HG03520 (cell line): ENCODE measurements around the gene KCNQ1.

Source experiments
- ATAC-seq: cut with Tn5 transposase; IDR thresholded peaks from one replicate; pipeline ENCODE4 v1.9.1; 2021; ENCODE audit warnings: mild to moderate bottlenecking, moderate library complexity; ENCODE audit not compliant: unreplicated experiment

The KCNQ1 gene

DNA sequence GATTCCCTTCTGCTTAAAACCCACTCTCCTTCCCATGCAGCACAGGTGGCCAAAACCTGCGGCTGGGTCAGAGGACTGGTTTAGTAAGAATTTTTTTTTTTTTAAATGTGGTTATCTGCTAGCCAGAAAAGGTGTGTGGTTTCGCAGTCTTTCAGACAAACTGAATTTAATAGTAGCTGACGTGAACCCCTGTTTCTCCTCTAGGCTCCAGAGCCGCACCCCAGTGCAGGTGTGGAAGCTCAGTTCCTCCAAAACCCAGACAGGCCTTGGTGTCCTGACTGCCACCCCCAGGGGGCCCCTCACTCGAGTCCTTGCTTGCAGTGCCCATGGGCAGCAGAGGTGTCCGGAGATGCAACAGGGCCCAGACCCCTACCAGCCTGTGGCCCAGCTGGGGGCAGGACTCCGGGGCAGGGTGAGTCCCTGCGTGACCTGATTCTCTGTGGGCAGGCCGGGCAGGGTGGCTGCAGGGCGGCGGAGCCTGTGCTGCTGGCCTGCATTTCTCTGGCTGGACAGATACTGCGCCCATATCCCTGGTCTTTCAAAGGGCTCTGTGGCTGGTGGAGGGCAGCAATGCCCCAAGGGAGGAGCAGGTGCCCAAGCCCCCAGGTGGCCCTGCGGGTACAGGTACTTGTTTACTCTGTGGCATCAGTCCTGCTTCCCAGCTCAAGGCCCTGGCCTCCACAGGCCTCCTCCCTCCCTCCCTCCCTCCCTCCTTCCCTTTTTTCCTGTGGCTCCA is 15.2 kb downstream of the KCNQ1 start:
- no peak for ATAC-seq

DNA sequence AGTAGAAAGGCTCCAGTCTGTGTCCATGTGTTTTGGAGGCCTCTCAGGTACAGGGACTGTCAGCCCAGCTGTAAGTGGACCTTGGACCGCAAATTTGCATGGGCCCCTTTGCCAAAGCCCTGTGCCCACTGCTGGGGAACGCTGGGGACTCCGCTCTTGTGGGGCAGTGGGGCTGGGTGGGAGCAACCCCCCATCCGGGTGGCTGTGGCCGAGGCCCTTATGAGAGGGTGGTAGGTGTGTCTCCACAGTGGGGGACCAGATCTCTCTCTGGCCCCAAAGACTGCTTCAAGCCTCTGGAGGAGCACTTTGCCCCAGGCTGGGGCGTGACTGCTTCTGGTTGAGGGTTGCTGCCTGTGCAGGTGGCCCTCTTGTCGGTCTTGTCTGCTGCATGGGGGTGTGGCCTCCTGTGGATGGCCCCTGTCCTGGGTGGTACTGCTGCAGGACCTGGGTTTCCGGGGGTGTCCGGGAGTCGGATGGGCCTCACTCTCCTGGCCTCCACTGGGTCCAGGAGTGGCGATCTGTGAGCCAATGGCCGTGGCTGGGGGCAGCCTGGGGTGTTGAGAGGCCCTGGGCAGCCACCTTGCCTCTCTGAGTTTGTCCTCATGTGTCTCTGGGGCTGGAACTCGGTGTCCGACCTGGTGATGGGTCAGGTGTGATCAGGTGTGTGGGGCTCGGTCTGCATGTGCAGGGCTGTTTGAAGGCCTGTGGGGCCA is 15.9 kb downstream of the KCNQ1 start:
- no peak for ATAC-seq

DNA sequence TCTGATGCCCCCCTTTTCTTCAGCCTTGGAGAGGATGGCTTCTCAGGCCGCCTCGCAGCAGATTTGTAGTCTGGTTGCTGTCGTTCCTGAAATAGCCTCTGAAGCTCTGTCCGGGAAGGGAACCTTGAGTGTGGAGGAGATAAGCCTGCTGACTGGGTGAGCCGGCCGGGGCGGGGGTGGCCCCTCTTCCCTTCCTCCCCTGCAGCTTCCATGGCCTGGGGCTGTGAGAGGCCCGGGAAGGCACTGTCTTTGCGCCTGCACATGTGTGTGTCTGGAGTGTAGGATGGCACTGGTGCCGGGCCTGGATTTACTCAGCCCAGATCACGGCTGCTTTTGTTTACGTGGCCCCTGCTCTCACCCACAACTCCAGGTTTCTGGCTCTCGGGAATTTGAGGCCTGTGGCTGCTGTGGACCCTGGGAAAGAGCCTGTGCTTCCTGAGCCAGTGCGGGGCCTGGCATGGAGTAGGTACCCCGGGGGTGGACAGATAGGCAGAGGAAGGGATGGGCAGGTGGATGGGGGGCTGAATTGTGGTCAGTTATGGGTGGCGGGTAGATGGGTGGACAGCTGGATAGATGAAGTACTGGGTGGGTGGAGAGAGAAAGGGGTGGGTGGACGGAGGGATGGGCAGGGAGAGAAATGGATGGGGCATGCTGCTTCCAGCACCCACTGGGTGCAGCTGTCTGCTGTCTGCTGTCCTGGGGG is 16.6 kb downstream of the KCNQ1 start:
- no peak for ATAC-seq

GRCh38 chr11:2461956-2462542 is 17.2 kb downstream of the KCNQ1 start:
- no peak for ATAC-seq

- no peak for ATAC-seq
Measured at GRCh38 chr11:2462543-2462985, 17.8 kb downstream of the KCNQ1 start.

- no peak for ATAC-seq
Measured at GRCh38 chr11:2462986-2463765, 18.4 kb downstream of the KCNQ1 start.

DNA sequence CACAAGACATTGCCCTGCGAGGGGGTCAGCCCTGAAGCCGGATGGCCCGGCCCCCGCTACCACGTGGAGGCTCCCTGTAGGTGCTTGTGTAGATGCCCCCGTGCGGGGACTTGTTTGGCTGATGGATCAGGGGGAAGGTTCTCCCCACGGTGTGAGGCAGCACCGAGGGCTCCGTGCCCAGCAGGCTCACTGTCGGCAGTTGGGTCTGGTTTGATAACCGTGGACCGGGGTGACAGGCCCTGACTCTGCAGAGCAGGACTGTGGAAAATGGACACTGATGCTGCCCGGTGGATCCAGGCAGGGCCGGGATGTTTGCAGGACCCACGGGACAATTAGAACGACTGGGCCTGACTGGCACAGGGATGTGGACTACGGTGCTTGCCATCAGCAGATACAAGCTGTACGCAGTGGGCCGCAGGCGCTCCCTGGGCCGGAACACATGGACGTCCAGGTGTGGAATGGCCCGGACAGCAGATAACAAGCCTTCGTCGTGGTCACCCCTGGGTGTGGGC is 19.0 kb downstream of the KCNQ1 start:
- no peak for ATAC-seq

- ATAC-seq, result no peak
Measured at GRCh38 chr11:2464451-2465165, 19.8 kb downstream of the KCNQ1 start.

- no peak for ATAC-seq
Measured at GRCh38 chr11:2465202-2466068, 20.6 kb downstream of the KCNQ1 start.

GRCh38 chr11:2466069-2466801 is 21.4 kb downstream of the KCNQ1 start:
- ATAC-seq, result no peak

GRCh38 chr11:2466869-2467694 is 22.3 kb downstream of the KCNQ1 start:
- ATAC-seq, result no peak

GRCh38 chr11:2467695-2468055 is 22.9 kb downstream of the KCNQ1 start:
- ATAC-seq, result no peak

GRCh38 chr11:2468363-2469235 is 23.8 kb downstream of the KCNQ1 start:
- no peak for ATAC-seq

- no peak for ATAC-seq
Measured at GRCh38 chr11:2470495-2470894, 25.7 kb downstream of the KCNQ1 start.

GRCh38 chr11:2471048-2471803 is 26.4 kb downstream of the KCNQ1 start:
- ATAC-seq, result no peak

DNA sequence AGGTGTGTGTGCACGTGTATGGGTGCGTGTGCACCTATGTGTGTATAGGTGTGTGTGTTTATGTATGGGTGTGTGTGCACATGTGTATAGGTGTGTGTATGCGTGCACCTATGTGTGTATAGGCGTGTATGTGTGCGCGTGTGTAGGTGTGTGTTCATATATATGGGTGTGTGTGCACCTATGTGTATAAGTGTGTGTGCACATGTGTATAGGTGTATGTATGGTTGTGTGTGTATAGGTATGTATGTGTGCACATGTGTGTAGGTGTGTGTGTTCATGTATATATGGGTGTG is 26.9 kb downstream of the KCNQ1 start:
- ATAC-seq, result no peak
